ENCODE measurements around the gene ZFP69. TPM values are rescaled to one million over a fixed set of nuclear protein-coding genes. Genes with fewer than 3 reads are reported as not detected.
"Not testable (repeated sequence)": the region's sequence is repeated elsewhere in the genome, so short reads cannot be mapped to it uniquely, and the experiment has no call there.

Gene ZFP69
- total RNA-seq, 1 donor = 3.6 TPM

DNA sequence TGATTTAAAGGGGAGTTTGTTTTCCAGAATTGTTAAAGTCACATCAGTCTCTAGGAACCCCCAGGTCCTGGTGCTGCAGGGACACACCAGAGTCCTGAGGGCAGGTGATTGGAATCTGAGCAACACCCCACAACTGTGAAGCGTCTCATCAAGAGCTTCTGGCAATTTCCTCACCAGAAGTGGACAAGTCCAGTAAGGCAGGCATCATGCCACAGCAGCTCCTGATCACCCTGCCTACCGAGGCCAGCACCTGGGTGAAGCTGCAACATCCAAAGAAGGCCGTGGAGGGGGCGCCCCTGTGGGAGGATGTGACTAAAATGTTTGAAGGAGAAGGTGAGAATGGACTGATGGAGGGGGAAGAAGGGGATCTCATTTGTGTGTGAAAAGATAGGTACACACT lies 2.1 kb downstream of the ZFP69 start:
- Histone ChIP-seq H3K36me3 (ENCODE audit: insufficient read depth, low read length) (peaks cover 7% of the 10 kb centered on the region), H3K27me3 (ENCODE audit: insufficient read depth, low read length) (no peaks in the 10 kb centered on the region), H3K4me1 (ENCODE audit: insufficient read depth, low read length) (peaks cover 10% of the 10 kb centered on the region), H3K4me3 (ENCODE audit: insufficient read depth, low read length) (no peak overlapping the region), H2AFZ (ENCODE audit: low read length) (no peak overlapping the region), H4K20me1 (ENCODE audit: insufficient read depth, low read length) (no peaks in the 10 kb centered on the region), H3K4me2 (ENCODE audit: insufficient read depth, low read length) (no peak overlapping the region), H3K79me2 (ENCODE audit: insufficient read depth, low read length) (no peaks in the 10 kb centered on the region), H3K9me3 (ENCODE audit: low read depth, low read length) (no peaks in the 10 kb centered on the region), H3K27ac (ENCODE audit: low read depth, low read length) (no peak overlapping the region)
- no peak for DNase-seq (ENCODE audit: insufficient read length, low spot score, missing footprints)
- TF ChIP-seq, protein P1, sequence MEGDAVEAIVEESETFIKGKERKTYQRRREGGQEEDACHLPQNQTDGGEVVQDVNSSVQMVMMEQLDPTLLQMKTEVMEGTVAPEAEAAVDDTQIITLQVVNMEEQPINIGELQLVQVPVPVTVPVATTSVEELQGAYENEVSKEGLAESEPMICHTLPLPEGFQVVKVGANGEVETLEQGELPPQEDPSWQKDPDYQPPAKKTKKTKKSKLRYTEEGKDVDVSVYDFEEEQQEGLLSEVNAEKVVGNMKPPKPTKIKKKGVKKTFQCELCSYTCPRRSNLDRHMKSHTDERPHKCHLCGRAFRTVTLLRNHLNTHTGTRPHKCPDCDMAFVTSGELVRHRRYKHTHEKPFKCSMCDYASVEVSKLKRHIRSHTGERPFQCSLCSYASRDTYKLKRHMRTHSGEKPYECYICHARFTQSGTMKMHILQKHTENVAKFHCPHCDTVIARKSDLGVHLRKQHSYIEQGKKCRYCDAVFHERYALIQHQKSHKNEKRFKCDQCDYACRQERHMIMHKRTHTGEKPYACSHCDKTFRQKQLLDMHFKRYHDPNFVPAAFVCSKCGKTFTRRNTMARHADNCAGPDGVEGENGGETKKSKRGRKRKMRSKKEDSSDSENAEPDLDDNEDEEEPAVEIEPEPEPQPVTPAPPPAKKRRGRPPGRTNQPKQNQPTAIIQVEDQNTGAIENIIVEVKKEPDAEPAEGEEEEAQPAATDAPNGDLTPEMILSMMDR (IDR thresholded peaks at IDR 0.05; ENCODE audit: extremely low read depth, low read depth, low read length) = no peak

DNA sequence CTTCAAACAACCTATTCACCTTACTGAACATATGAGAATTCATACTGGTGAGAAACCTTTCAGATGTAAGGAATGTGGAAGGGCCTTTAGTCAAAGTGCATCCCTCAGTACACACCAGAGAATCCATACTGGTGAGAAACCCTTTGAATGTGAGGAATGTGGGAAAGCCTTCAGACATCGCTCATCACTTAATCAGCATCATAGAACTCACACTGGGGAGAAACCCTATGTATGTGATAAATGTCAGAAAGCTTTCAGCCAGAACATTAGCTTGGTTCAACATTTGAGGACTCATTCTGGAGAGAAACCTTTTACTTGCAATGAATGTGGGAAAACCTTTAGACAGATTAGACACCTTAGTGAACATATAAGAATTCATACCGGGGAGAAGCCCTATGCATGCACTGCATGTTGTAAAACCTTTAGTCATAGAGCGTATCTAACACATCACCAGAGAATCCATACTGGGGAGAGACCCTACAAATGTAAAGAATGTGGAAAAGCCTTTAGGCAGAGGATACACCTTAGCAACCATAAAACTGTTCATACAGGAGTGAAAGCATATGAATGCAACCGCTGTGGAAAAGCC lies 18.3 kb downstream of the ZFP69 start:
- TF ChIP-seq, protein P1 (IDR thresholded peaks at IDR 0.05; ENCODE audit: extremely low read depth, low read depth, low read length) = no peak
- no peaks in the 10 kb centered on the region for H3K27me3 ChIP-seq (ENCODE audit: insufficient read depth, low read length)
- no peaks in the 10 kb centered on the region for H3K4me1 ChIP-seq (ENCODE audit: insufficient read depth, low read length)
- no peak overlapping the region for H2AFZ ChIP-seq (ENCODE audit: low read length)
- no peak for DNase-seq (ENCODE audit: insufficient read length, low spot score, missing footprints)
- peaks cover 32% of the 10 kb centered on the region for H3K36me3 ChIP-seq (ENCODE audit: insufficient read depth, low read length)
- H3K4me3 ChIP-seq (ENCODE audit: insufficient read depth, low read length) = no peak overlapping the region
- H4K20me1 ChIP-seq (ENCODE audit: insufficient read depth, low read length) = no peaks in the 10 kb centered on the region
- no peak overlapping the region for H3K27ac ChIP-seq (ENCODE audit: low read depth, low read length)
- no peaks in the 10 kb centered on the region for H3K79me2 ChIP-seq (ENCODE audit: insufficient read depth, low read length)
- no peak overlapping the region for H3K4me2 ChIP-seq (ENCODE audit: insufficient read depth, low read length)
- H3K9me3 ChIP-seq (ENCODE audit: low read depth, low read length) = peaks cover 18% of the 10 kb centered on the region

DNA sequence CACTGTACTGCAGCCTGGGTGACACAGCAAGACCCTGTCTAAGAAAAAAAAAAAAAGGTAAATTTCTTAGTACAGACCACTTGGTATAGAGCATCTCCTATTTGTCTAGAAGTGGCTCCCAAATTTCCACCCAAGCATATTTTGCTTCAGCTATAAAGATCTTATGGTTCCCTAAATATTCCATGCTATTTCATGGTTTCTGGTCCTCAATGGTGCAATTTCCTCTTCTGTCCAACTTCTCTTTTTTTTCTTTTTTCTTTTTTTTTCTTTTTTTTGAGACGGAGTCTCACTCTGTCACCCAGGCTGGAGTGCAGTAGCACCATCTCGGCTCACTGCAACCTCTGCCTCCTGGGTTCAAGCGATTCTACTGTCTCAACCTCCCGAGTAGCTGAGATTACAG lies 25.6 kb downstream of the ZFP69 start:
- not testable (repeated sequence) for H3K4me2 ChIP-seq (ENCODE audit: insufficient read depth, low read length); H4K20me1 ChIP-seq (ENCODE audit: insufficient read depth, low read length); H3K79me2 ChIP-seq (ENCODE audit: insufficient read depth, low read length); H2AFZ ChIP-seq (ENCODE audit: low read length); H3K27me3 ChIP-seq (ENCODE audit: insufficient read depth, low read length); DNase-seq (ENCODE audit: insufficient read length, low spot score, missing footprints); H3K4me3 ChIP-seq (ENCODE audit: insufficient read depth, low read length); H3K27ac ChIP-seq (ENCODE audit: low read depth, low read length); H3K36me3 ChIP-seq (ENCODE audit: insufficient read depth, low read length); H3K9me3 ChIP-seq (ENCODE audit: low read depth, low read length); H3K4me1 ChIP-seq (ENCODE audit: insufficient read depth, low read length)

DNA sequence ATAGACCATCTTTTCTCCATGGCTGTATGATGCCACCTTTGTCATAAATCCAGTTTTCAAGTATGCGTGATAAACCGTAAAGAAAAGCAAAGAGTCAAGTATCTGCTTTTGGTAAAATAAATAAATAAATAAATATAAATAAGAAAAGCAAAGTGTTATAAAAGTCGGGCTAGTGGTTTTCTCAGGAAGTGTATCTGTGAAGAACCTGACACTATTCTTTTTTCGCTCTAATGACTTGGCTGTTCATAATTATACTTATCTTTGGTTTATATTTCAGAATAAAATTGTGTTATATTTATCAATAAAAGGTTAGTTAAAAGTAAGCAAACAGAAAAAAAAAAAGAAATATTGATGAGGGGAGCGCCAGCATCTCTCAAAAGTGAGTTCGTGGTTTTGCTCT lies 30.9 kb downstream of the ZFP69 start:
- H3K79me2 ChIP-seq (ENCODE audit: insufficient read depth, low read length) = peaks cover 22% of the 10 kb centered on the region
- no peaks in the 10 kb centered on the region for H4K20me1 ChIP-seq (ENCODE audit: insufficient read depth, low read length)
- H3K4me2 ChIP-seq (ENCODE audit: insufficient read depth, low read length) = peak overlapping the region; percentile 86
- no peak for DNase-seq (ENCODE audit: insufficient read length, low spot score, missing footprints)
- H3K4me1 ChIP-seq (ENCODE audit: insufficient read depth, low read length) = peaks cover 8% of the 10 kb centered on the region
- H3K27ac ChIP-seq (ENCODE audit: low read depth, low read length) = peak overlapping the region; percentile 75
- H3K27me3 ChIP-seq (ENCODE audit: insufficient read depth, low read length) = no peaks in the 10 kb centered on the region
- peak overlapping the region; percentile 92 for H3K4me3 ChIP-seq (ENCODE audit: insufficient read depth, low read length)
- peak overlapping the region; percentile 99 for H2AFZ ChIP-seq (ENCODE audit: low read length)
- H3K9me3 ChIP-seq (ENCODE audit: low read depth, low read length) = peaks cover 5% of the 10 kb centered on the region
- no peaks in the 10 kb centered on the region for H3K36me3 ChIP-seq (ENCODE audit: insufficient read depth, low read length)
- TF ChIP-seq, protein P1 (IDR thresholded peaks at IDR 0.05; ENCODE audit: extremely low read depth, low read depth, low read length) = no peak
